AG04450 (cell line): ENCODE results near the gene SLC26A11. TPM values are rescaled to one million over a fixed set of nuclear protein-coding genes. Genes with fewer than 3 reads are reported as not detected.

Source experiments
- CTCF ChIA-PET: fragments of 300-600, 350-600 bp; formaldehyde crosslinking; extraction: SDS; loops from one replicate; lab custom pipeline; 2022; ENCODE audit warnings: antibody characterized with exemption, inconsistent platforms; lab: Charles Lee
- POLR2A ChIA-PET: fragments of 350-600 bp; formaldehyde crosslinking; extraction: SDS; loops from one replicate; lab custom pipeline; 2021; ENCODE audit warnings: antibody characterized with exemption, inconsistent platforms; lab: Yijun Ruan, JAX
- DNase-seq: peaks from one replicate; pipeline ENCODE4 v3.0.0-alpha.2; 2011; ENCODE audit warnings: low read depth, low spot score
- H3K27ac ChIP-seq: one replicate; pipeline ENCODE4 v1.5.1; 2012; ENCODE audit warnings: low read depth, low read length, control low read depth
- H3K27me3 ChIP-seq: one replicate; pipeline ENCODE4 v1.6.0; 2012; ENCODE audit warnings: low read length; ENCODE audit not compliant: control insufficient read depth, insufficient read depth
- H3K4me3 ChIP-seq: 2 replicates; pipeline ENCODE4 v1.5.1; 2011; ENCODE audit warnings: mild to moderate bottlenecking, low read depth, low read length, control low read depth
- H3K9me3 ChIP-seq: 2 replicates; pipeline ENCODE4 v1.5.1; 2012; ENCODE audit warnings: low read length; ENCODE audit not compliant: control insufficient read depth, insufficient read depth
- CTCF ChIP-seq: IDR thresholded peaks from 2 replicates; pipeline ENCODE4 v1.5.1; 2011; ENCODE audit warnings: low read depth, low read length, control low read depth, inconsistent platforms
- polyA plus RNA-seq: library from polyadenylated mRNA; depleted of rRNA; stranded (reverse); fragments of >200 nt; gene quantifications from 2 replicates; pipeline ENCODE4 v1.2.3, GENCODE V29; 2011

The SLC26A11 gene
- polyA plus RNA-seq, 1 experiment: 8.9 TPM

- H3K9me3 ChIP-seq: no peaks in the 10 kb centered on the region; the same call in 1 of the 2 replicates
- TF ChIP-seq CTCF: no peak
- no peak for DNase-seq
- ChIA-PET CTCF (no interaction called here), POLR2A (no interaction called here)
- no peak overlapping the region for H3K4me3 ChIP-seq
- H3K27me3 ChIP-seq: no peaks in the 10 kb centered on the region
- no peak overlapping the region for H3K27ac ChIP-seq
Observed at GRCh38 chr17:80283116-80283852, 63.1 kb downstream of the SLC26A11 start.

GRCh38 chr17:80284631-80285030 lies 64.4 kb downstream of the SLC26A11 start:
- ChIA-PET POLR2A (no interaction called here), CTCF (interaction anchor here (0.6 kb wide), 1 partner anchor 23 kb away, joined by 3 read pairs; no protein-coding TSS in a partner anchor)
- no peak for DNase-seq
- no peak for TF ChIP-seq CTCF
- no peaks in the 10 kb centered on the region; the same call in 1 of the 2 replicates for H3K9me3 ChIP-seq
- H3K27me3 ChIP-seq: no peaks in the 10 kb centered on the region
- no peak overlapping the region for H3K27ac ChIP-seq
- H3K4me3 ChIP-seq: no peak overlapping the region

- Histone ChIP-seq H3K27me3 (no peaks in the 10 kb centered on the region), H3K9me3 (no peaks in the 10 kb centered on the region; the same call in 1 of the 2 replicates), H3K4me3 (no peak overlapping the region), H3K27ac (no peak overlapping the region)
- ChIA-PET POLR2A (interaction anchor here (0.6 kb wide), 1 partner anchor 22 kb away, joined by 3 read pairs; no protein-coding TSS in a partner anchor), CTCF (no interaction called here)
- DNase-seq: no peak
- no peak for TF ChIP-seq CTCF
Observed at GRCh38 chr17:80285237-80285920, 65.2 kb downstream of the SLC26A11 start.

GRCh38 chr17:80286638-80286960 lies 66.4 kb downstream of the SLC26A11 start:
- POLR2A ChIA-PET: no interaction called here
- Histone ChIP-seq H3K4me3 (no peak overlapping the region), H3K27ac (no peak overlapping the region), H3K27me3 (no peaks in the 10 kb centered on the region), H3K9me3 (no peaks in the 10 kb centered on the region; the same call in 1 of the 2 replicates)
- CTCF ChIA-PET: no interaction called here
- DNase-seq: no peak
- TF ChIP-seq CTCF: no peak

GRCh38 chr17:80287038-80287437 lies 66.8 kb downstream of the SLC26A11 start:
- POLR2A ChIA-PET: no interaction called here
- CTCF ChIA-PET: no interaction called here
- no peak overlapping the region for H3K4me3 ChIP-seq
- no peaks in the 10 kb centered on the region; the same call in 1 of the 2 replicates for H3K9me3 ChIP-seq
- no peaks in the 10 kb centered on the region for H3K27me3 ChIP-seq
- TF ChIP-seq CTCF: no peak
- no peak for DNase-seq
- no peak overlapping the region for H3K27ac ChIP-seq
